NOMO-1 (cell line): ENCODE results near the gene DOCK2.

Source experiments
- DNase-seq, 2 experiments: peaks; one replicate each; lab custom pipeline; 2025; ENCODE audit not compliant: unreplicated experiment in 2 of 2; lab: John Stamatoyannopoulos, UW

The DOCK2 gene

DNA sequence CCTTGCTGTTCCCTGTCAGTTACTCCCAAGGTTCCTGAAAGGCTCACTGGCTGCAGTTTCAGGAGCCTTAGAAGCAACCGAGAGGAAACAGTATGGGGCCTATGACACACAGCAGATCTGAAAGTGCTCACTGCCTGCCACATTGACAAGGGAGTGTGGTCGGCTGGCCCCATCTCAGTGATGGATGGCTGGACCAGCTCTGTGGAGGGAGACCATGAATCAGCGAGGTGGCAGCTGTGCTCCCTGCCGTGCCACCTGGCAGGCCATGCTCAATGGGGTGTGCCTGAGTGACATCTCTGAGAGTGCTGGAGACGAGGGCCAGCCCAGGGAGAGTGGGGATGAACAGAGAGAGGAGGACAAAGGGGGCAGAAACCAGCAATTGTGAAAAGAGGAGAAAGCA is 49.1 kb downstream of the DOCK2 start:
- DNase-seq: no peak

DNA sequence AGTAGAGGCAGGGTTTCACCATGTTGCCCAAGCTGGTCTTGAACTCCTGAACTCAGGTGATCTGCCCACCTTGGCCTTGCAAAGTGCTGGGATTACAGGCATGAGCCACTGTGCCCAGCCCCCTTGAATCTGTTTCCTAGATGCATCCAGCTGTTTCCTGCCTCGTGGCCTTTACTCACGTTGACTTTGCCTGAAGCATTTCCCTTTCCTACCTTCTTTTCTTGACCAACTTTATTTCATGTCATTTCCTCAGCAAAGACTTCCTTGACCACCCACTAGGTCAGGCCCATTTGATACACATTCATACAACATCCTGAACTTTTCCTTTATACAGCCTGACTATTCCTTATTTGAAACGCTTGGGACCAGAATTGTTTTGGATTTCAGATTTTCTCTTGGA is 51.0 kb downstream of the DOCK2 start:
- no peak for DNase-seq

DNA sequence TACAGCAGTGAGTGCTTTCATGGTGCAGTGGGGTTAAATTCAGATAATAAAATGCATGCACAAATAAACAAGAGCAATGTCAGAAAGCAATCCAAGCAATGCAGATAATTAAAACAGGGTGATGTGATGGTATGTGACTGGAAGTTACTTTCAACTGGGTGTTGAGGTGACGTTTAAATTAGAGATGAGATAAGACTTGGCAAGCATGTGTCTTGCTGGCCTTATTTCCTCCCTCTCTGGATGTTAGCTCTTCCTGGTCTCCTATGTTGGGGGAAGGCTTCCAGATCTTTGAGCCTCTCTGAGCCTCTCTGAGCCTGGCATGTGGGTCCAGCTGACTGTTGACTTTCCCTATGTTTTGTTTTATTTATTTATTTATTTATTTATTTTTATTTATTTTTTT is 54.4 kb downstream of the DOCK2 start:
- no peak for DNase-seq

DNA sequence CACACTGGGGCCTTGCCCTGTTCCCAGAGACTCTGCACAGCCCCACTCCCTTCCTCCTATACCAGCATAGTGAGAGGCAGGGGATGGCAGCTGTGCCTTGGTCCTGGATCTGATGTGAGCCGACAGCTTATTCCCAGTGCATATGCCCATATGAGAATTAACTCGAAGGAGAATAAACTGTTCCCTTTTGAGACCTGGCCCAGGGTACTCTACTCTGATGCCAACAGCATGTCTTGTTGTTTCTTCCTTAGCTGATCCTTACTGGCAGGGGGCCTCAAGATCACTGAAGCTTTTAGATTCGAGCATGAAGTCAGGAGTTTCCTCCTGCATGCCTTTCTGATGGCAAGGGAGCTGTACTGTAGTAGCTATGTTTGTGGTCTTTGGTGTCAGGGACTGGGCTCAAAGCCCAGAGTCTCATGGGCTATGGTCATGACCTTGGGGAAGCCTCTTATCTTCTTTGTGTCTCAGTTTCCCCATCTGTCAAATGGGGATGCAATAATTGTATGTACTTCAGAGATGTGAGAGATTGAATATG is 57.1 kb downstream of the DOCK2 start:
- no peak for DNase-seq

DNA sequence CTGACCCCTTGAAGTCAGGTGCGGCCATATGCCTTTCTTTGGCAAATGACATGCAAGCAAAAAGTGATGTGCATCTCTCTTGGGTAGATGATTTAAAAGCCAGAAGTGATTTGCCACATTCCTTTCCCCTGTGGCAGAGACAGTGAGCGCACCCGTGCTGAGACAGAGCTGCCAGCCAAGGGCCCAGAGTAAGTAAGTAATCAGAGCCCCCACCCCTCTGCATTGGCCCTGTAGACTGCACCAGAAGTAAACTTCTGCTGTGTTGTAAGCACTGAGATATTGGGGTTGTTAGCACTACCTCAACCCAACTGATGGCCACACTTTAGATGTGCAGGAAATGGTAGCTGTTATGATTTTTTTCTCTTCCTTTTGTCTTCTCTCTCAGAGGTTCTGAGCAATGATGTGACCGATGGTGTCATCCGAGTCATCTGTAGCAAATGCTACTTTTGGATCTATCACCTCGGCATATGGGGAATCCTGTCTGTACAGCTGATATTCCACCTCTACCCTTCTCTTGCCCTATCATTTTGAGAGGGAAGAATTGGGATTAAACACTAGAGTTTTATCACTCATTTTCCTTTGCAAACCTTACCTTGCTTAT is 58.0 kb downstream of the DOCK2 start:
- DNase-seq: no peak

DNA sequence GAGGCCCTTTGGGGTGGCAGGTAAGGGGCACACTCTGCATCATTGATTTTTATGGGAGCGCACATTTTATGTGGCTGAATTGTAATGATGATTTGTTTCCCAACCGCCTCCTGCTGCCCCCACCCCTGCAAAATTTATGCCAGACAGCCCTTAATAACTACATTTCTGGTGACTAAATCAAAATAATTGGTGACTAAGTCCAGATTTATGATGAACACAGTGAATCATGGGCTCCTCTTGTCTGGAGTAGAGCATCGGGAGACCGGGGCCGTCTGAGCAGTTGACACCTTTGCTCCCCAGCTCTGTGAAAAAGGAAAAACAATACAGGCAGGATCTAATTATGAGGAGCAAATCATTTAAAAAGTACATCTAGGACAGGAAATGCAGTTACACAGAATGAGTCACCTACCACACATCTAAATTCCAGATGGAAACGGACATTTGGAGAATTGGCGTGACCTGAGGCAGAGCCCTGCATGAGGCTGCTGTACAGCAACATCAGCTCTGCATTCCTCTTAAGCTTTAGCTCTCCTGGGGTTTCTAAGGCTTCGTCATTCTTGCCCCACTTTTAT is 58.9 kb downstream of the DOCK2 start:
- no peak for DNase-seq

DNA sequence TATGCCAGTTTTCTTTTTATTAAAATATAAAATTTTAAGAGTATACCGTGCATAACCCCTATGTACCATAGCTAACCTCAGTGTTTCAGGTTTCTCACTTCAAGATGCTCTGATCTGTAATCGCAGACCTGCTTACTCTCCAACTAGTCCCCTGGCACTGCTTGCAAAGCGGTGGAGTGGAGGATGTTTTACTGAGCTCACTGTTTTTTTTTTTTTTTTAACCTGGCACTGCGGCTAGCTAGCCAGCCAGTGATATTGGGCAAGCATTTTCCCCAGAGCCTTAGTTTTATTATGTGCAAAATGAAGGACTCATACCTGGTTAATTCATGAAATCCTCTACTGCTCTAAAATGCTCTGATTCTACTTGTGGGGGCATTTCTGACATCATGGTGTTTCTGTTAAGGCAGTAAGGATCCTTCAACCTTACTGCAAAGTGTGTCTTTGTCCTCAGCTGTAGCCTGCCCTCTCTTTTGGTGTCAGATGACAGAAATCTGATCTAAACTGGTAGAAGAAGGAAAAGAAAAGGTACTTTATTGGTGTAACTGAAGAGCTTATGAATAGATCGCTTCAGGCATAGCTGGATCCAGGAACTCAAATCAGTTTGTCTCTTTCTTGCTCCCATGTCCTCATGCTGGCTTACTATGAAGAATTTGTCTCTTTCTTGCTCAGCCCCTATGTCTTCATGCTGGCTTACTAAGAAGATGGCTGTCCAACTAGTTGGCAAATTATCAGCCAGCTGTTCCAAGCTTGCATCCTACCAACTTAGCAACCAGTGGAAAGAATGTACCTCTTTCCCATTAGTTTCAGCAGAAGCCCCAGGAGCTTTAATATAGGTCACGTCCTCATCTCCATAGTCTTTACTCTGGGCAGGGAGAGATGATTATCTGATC is 59.8 kb downstream of the DOCK2 start:
- no peak for DNase-seq

DNA sequence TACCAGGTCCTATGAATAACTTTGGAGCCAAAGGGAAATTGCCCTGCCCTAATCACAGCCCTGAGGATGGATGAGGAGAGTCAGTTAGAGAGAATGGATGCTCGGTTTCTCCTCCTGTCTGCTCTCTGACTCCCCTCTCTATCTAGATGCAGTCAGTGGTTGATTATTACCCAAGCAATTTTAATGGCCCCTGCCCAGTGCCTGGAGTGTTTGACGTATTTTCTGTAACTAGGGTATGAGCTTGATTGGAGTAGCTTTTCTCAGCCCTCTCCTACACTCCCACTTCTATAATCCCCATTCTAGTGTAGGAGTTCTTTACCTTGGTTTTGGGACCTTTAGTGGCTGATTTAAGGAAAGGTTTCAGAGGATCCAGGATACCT is 60.4 kb downstream of the DOCK2 start:
- no peak for DNase-seq

DNA sequence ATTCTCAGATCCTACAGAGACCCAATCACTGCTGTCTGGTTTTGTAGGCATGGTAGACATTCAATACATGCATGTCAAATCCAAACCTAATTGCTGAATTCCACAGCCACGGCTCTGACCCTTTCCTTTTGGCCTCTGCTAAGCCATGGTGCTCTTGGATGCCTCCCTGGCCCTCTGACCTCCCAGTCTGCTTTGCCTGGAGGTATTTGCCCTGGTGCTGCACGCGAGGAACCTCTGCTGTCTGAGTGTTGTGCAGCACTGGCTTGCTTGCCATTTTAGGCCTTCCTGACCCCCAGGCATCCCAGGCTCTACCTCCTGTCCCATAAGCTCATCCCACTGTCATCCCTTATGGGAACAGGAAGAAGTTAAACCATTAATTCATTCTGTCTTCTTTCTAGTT is 60.9 kb downstream of the DOCK2 start:
- DNase-seq: no peak

DNA sequence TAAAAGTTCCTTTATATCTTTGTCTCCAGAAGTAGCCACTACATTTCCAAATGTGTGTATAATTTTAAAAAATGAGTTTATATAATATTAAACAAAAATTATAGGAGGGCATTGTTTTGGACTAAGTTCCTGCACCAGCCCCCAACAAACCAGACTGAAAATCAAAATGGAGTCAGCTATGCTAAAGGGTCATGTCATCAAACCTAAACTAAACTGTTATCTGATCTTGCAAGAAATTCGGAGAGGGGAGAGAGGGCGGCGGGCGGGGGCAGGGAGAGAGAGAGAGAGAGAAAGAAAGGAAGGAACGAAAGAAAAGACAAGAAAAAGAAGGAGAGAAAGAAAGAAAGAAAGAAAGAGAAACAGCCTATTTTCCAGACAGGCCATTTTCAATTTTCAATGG is 63.5 kb downstream of the DOCK2 start:
- DNase-seq: no peak

DNA sequence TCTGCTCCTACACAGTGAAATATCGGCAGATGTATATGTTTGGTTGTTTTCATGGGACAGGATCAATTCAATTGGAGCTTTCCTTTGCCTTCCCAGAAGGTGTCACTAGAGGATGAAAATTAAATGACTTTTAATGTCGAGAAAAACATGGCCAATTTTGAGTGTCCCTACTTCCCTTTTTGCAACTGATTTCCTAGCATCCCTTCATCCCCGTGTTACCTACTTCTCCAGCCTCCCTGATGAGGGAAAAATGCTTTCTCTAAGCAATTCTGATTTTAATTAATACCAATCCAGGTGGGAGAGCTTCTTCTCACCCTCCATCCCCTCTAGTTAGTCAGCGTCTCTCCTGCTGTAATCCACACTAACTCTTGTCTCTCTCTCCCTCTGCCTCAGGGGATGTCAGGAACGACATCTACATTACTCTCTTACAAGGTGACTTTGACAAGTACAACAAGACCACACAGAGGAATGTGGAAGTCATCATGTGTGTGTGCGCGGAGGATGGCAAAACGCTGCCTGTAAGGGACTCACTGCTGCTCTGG is 64.9 kb downstream of the DOCK2 start:
- DNase-seq: no peak

DNA sequence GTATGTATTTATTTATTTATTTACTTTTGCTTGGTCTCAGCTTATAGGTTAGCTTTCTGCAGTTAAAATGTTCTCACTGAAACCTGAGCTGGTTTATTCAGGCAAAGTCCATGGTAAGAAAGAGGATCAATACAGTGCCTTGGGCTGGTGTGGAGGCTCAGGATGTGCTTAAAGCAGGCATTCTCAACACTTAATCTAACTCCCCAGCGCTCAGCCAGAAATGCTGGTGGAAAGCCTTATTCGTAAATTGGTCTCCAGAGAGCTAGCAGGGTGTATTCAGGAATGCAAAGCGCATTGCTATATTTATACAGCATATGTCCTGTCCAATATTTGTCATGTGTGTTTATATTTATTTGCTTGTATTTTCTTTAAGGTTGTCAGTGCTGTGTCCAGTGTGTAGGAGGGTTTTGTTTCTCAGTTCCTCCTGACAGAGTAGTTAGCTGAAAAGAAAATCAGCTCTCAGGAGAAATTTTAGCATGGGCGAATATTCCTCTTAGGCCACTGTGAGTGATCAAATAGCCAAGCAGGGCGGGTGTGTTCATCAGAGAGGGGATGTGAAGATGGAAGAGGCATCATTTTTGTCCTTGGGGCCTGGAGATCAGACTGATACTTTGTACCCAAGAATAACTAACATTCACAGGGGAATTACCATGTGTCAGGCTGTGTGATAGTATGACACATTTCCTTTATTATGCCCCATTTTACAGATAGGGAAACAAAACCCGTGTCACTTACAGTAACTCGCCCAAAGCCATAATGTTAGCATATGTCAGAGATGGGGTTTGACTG is 65.8 kb downstream of the DOCK2 start:
- DNase-seq: no peak

DNA sequence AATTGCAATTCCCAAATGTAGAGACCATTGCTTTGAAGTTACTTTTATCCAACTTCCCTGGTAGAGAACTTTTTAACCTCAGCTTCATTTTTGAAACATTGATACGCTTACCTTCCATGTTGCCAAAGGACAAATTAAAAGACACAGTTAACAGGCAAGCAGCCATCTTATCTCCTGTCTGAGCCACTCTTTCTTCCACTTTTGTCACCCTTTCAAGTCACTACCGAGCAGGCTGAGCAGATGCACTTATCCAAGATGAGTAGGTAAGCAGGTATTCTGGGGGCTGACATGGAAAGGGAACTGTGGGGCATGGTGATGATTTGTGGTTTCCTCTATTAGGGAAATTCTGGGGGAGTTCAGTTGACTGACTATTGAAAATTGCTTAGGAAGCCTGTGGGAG is 66.7 kb downstream of the DOCK2 start:
- DNase-seq: no peak

DNA sequence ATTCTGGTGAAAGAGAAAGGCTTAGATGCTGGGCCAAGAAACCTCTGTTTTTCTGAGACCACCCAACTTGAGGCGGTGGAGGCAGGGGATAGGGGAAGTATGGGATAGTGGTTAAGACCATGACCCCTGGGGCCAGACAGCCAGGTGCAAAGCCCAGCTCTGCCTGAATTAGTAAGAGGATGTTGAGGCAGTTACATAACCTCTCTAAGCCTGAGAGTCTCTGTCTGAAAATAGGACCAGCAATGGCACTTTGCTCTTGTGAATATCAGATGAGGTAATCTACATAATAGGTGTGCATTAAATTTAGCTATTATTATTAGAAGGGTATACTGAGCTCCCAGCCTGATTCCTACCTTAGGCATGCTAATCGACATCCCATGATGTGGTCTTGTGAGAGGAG is 68.2 kb downstream of the DOCK2 start:
- DNase-seq: no peak

DNA sequence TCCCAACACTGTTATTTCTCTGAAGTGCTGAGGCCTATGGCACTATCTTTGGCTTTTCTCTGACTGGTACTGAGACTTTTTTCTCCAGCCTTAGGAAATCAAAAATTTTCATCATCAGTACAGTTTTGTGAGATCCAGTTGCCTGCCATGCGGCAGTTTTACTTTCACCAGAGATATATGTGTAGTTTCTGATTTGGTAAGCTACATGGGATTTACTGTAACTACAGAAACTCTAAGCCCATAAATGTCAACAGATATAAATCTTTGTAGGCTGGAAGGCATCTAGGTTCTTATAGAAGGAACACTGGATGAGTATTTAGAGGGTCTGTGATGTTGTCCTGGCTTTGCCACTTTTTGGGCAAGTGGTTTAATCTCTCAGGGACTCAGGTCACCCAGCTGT is 69.0 kb downstream of the DOCK2 start:
- no peak for DNase-seq

DNA sequence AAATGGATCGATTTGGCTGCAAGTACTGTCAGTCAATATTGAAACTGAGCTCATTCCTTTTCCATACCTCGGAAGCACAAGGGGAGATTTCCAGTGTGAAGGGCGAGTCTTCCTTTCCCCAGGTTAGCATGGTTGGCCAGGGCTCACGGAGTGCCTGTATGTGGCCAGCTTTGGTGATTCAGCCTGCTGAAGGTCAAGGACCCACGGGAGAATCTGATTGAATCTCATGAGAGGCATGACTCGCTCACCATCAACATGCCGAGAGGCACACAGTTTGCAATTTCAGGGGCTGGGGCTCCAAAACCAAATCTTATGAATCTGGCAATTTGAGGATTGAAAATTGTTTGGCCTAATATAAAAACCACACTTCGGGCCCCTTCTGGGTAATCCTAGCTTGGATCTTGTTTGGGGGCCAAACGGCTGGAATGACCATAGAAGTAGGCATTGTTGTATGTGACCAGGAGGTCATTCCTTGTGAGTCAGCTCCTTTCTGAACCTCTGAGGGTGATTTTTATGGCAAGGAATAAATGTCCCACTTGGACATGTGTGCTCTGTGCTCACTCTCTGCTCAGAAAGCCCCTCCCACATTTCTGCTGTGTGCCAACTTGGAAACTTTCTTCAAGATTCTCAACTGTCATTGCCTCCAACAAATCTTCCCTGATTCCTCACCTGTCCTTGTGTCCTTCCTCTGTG is 69.8 kb downstream of the DOCK2 start:
- DNase-seq: no peak

DNA sequence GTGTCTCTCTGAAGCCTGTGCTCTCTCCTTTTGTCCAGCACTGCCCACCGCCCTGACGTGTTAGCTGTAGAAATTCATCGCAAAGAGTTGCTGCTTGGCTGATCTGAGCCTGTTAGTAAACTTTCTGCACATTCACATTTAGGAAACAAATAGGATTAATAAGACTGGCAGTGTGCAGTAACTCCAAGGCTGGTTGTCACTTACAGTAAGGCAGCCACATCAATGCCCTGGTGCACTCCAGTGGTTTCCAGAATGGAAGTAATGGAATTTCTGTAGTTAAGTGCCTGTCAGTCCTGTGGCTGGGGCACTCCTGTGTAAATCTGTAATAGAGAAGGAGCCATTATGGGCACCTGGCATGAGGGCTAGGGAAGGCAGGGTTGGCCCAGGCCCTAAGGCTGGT is 70.6 kb downstream of the DOCK2 start:
- no peak for DNase-seq

DNA sequence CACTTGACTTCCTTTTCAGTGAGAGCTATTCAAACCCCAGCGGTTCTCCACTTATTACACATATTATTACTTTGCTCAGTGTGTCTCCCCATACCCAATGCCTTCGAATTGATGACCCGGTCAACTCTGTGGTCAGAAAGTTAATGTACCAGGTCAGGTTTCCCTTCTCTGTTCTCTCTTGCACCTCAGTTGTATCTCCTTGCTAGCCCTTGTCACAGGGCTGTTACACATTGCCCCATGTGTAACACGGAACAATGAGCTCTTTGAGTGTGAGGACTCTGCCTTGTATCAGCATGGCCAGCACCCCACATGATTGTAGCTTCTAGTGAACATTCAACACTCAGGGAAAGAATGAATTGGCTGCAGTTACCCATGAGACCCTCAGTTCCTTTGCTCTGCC is 73.6 kb downstream of the DOCK2 start:
- DNase-seq: no peak

DNA sequence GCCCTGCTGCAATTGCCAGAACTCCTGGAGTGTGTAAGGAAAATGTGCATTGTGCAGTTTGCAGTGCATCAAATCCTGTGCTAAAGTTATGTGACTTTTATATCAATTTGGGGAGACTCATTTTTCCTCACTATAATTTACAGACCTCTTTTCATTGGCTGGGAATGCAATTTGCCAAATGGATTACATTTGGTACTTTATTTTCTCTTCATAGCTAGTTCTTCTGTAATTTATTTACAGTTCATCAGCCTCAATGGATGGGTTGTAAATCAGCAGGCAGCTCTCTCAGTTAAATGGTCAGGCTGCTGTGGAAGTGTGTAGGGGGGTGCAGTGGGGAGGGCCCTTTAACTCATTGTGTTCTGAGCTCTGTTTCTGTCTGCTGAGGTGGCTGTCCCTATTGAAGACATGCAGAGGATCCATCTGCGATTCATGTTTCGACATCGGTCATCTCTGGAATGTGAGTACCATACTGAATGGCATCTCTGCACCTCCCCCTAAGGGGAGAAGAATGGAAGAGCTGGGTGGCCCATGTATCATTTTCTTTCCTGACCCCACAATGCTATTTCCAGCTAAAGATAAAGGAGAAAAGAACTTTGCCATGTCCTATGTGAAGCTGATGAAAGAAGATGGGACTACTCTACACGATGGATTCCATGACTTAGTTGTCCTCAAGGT is 74.6 kb downstream of the DOCK2 start:
- DNase-seq: no peak

DNA sequence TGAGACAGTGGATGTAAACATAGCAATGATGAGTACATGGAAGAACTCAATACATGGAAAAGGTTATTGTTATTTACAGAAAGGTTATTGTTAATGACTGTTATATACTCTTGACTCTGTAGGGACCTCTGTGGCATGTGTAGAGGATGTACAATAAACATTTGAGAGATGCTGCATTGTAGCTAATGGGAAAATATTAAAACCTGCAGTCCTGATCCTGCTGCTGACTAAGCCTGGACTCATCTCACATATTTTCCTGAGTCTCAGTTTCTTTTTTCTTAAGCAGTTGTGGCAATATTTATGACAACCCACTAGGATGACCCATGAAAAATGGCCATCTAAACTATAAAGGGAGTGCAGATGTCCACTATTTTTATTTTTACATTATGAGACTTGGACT is 75.4 kb downstream of the DOCK2 start:
- DNase-seq: no peak
